LoVo (cell line): ENCODE data around the gene DUSP1.

ENCODE experiments used
- DNase-seq: peaks from one replicate; pipeline ENCODE4 v3.0.0-alpha.2; 2016; ENCODE audit warnings: low spot score

Gene DUSP1

DNA sequence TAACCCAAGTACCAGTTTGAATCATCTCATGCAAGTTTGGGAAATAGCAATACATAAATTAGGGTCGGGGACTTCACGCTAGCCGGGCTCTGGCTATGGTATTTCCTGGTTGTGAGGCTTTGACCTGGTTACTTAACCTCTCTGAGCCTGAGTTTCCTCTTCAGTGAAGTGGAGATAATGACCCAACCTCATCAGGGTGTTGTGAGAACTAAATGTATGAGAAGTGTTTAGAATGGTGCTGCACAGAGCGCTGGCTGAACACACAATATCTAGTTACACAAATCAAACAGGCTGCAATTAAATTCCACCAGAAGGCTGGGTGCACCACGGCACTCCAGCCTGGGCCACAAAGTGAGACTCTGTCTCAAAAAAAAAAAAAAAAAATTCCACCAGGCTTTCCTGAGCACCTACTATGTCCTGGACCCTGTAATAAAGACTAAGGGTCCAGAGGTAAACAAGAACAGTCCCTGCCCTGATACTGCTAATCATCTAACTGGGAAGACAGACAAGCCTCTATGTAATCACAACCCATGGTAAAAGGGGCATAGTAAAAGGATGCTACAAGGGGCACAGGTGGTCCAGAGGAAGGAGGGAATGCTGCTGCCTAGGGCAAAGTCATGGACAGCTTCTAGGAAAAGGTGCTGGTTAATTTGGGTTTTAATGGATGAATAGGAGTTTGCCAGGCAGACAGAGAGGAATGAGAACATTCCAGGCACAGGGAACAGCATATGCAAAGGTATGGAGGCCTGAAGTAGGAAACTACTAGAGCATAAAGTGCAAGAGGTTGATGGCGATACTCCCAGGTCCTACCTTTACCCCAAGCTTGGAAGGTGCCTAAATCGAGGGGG is 27.7 kb downstream of the DUSP1 start:
- no peak for DNase-seq

GRCh38 chr5:172741206-172741582 is 29.8 kb downstream of the DUSP1 start:
- no peak for DNase-seq

DNA sequence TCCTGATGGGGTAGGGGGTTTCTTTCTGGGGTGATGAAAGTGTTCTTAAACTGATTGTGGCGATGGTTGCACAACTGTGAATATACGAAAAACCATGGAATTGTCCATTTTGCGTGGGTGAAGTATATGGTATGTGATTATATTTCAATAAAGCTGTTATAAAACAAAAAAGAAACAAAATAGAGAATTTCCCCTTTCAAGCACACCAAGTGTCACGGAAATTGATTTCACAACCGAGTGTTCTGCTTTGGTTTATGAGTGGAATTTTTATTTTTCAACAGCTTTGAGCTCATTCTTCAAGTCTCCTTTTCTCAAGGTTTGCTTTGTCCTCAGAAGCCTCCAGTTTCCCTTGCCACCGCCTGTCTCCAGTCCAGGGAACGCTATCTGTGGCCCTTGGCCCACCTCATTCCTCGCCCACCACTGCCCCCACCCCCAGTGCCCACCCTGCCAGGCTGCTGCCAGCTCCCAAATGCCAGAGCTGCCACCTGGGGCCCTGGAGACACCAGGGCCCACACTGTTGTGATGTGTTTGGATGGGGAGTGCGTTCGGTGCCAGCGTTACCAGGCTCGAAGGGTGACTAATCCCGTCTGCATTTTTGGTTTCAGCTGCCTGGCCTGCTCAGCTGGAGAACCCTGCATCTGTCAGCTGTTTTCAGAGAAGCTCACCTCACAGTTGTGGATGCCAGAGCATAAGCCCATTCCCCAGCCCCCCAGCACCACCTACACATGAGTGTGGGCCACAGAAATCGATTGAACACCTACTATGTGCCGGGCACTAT is 30.4 kb downstream of the DUSP1 start:
- no peak for DNase-seq

GRCh38 chr5:172739375-172739774 is 31.6 kb downstream of the DUSP1 start:
- no peak for DNase-seq

- no peak for DNase-seq
Measured at GRCh38 chr5:172736508-172737135, 34.4 kb downstream of the DUSP1 start.

DNA sequence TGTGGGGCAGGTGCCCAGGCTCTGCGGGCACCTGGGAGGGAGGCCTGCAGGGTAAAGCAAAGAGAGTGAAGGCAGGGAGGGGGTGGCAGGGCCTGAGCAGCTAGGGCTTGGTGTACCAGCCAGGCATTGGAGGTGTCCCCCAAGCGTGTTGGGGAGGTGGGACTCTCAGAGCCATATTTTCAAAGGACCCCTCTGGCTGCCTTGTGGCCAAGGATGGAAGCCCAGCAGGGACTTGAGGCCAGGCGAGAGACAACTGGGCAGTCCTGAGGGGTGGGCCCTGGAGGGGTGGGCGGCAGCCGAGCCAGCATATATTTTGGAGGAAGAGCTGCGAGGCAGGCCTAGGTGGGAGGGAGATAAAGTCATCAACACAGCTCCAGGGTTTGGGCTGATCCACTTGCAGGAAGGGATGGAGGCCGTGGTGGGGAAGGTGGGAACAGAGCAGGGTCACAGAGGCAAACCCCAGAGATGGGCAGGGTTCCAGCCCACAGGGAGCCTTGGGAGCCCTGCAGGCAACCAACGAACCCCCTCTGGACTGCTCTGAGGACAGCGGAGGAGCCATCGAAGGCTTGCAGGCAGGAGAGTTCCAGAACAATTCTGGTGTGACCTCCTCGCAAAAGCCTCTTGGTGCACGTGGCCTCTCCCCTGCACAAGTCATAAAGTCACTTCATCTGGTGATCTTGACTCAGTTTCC is 35.7 kb downstream of the DUSP1 start:
- DNase-seq: no peak

- no peak for DNase-seq
Measured at GRCh38 chr5:172733974-172734346, 37.0 kb downstream of the DUSP1 start.

DNA sequence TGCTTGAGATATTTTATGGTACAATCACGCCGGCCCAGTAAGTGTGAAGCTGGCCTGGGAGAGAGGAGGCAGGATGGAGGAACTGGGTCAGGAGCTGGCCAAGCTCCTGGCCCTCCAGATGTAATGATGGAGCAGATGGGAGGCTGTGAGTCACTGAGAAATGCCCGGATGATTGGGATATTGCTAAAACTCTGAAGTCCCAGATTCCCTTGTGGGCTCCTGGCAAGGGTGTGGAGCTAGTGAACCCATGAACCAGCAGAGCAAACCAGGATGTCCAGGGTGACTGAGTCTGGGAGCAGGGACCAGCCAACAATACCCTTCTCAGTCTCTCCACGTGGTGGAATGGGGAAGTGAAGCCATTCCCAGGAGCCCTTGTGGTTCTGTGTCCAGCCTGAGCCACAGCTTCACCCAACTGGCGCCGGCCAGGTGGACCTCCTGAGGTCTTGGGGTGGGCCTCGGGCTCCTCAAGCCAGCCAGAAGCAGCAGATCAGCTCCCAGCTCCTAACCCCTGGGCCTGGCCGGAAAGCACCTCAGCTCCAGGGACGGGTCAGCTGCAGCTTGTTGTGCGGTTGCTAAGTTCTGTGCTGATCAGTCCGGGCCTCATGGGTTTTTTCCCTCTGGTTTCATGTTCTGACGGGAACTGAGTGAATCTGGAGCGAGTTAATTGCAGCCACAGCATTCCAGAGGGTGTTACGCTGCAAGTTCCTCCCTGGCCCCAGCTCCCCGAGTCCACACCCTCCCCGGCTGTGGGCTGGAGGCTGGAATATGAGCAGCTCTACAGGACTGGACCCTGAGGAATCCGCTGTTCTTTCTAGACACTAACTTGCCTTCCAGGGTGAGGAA is 37.6 kb downstream of the DUSP1 start:
- no peak for DNase-seq

GRCh38 chr5:172732201-172732865 is 38.7 kb downstream of the DUSP1 start:
- no peak for DNase-seq

- no peak for DNase-seq
Measured at GRCh38 chr5:172731680-172732074, 39.3 kb downstream of the DUSP1 start.

GRCh38 chr5:172730981-172731679 is 39.9 kb downstream of the DUSP1 start:
- DNase-seq: peak; percentile 69

DNA sequence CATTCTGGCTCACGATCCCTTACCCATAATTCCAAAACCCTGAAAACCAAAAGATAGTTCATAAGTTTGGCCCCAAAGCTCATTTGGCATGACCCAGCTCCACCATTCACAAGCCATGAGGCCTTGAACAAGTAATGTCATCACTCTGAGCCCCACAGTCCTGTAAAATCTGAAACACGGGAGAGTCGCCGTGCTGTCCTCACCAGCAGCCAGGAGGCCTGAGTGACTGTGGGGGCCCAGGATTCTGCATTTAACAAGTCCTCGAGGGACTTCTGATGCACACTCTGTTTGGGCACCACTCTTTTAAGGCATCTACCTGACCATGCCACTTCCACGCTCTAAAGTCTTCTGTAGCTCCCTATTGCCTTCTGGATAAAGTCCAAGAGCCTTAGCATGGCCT is 40.8 kb downstream of the DUSP1 start:
- DNase-seq: no peak

GRCh38 chr5:172729588-172729987 is 41.4 kb downstream of the DUSP1 start:
- no peak for DNase-seq

GRCh38 chr5:172728481-172729241 is 42.3 kb downstream of the DUSP1 start:
- no peak for DNase-seq

DNA sequence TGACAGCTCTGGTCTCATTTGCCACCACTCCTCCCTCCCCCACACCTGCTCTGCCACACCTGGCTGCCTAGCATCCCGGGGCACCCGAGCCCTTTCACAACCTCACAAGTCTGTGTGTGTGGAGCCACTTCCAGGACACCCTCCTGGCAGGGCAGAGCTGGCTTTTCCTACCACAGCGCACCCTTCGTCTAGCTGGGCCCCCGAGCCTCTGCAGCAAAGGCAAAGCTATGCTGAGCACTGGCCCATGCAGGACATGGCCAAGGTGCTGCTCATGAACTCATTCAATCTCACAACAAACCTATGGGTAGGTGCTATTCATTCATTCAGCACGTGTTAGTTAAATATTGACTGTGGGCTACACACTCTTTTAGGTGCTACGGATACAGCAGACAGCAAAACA is 43.4 kb downstream of the DUSP1 start:
- DNase-seq: no peak

DNA sequence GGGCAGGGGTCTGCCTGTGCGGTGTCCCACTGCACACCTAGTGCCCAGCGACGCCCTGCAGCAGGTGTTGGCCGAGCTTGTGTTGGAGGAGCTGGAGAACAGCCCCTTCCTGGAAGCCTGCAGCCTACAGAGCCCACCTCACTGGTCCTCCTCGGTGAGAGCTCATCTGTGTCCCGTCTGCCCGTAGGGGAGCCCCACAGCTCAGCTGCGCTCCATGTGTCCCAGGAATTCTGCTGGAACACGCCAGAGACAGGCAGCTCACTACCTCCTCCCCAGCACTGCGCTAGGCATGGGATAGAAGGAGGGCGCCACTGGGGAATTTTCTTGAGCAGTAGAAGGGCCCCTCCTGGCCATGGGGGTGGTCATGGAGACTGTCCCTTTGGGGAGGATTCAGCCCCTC is 44.0 kb downstream of the DUSP1 start:
- no peak for DNase-seq

- no peak for DNase-seq
Measured at GRCh38 chr5:172725785-172726184, 45.2 kb downstream of the DUSP1 start.

- no peak for DNase-seq
Measured at GRCh38 chr5:172725273-172725672, 45.7 kb downstream of the DUSP1 start.
